DOHH2 (cell line): Measurements from ENCODE around the gene CCDC61.

Experiments
- H3F3A ChIP-seq: fragments of 200-600 bp; sonication (generic), shearing (Covaris generic); 2 replicates; pipeline ENCODE4 v1.6.0; 2016; ENCODE audit warnings: antibody characterized with exemption, mild to moderate bottlenecking; ENCODE audit not compliant: control insufficient read depth, insufficient read depth
- H3K27ac ChIP-seq: fragments of 200-600 bp; sonication (generic); 2 replicates; pipeline ENCODE4 v1.5.1; 2014; ENCODE audit warnings: low read depth, mild to moderate bottlenecking, low read length, moderate library complexity
- H3K27me3 ChIP-seq: fragments of 200-600 bp; sonication (generic); 2 replicates; pipeline ENCODE4 v1.6.1; 2014; ENCODE audit warnings: mild to moderate bottlenecking, low read length, mixed read lengths; ENCODE audit not compliant: control insufficient read depth
- H3K36me3 ChIP-seq: fragments of 200-600 bp; sonication (generic); 2 replicates; pipeline ENCODE4 v1.6.1; 2014; ENCODE audit warnings: mild to moderate bottlenecking, low read length, moderate library complexity, mixed read lengths; ENCODE audit not compliant: control insufficient read depth
- H3K4me1 ChIP-seq: fragments of 200-600 bp; sonication (generic); 2 replicates; pipeline ENCODE4 v1.6.1; 2014; ENCODE audit warnings: mild to moderate bottlenecking, low read length, mixed read lengths; ENCODE audit not compliant: control insufficient read depth
- H3K4me2 ChIP-seq: fragments of 200-600 bp; sonication (generic); 2 replicates; pipeline ENCODE4 v1.6.0; 2014; ENCODE audit warnings: mild to moderate bottlenecking, low read length, moderate library complexity
- H3K4me3 ChIP-seq: fragments of 200-600 bp; sonication (generic); 2 replicates; pipeline ENCODE4 v1.5.1; 2014; ENCODE audit warnings: mild to moderate bottlenecking, low read length, mixed read lengths
- H3K79me2 ChIP-seq: fragments of 200-600 bp; sonication (generic); 2 replicates; pipeline ENCODE4 v1.6.1; 2014; ENCODE audit warnings: mild to moderate bottlenecking, low read length, mixed read lengths; ENCODE audit not compliant: control insufficient read depth
- H3K9me2 ChIP-seq: fragments of 200-600 bp; sonication (generic); replicated peaks from 2 replicates; pipeline ENCODE4 v1.6.1; 2014; ENCODE audit warnings: mild to moderate bottlenecking, low read length, mixed read lengths; ENCODE audit not compliant: control insufficient read depth
- H3K9me3 ChIP-seq: fragments of 200-600 bp; sonication (generic); 2 replicates; pipeline ENCODE4 v1.6.1; 2014; ENCODE audit warnings: antibody characterized with exemption, low read length, mixed read lengths; ENCODE audit not compliant: control insufficient read depth, insufficient read depth
- H4K20me1 ChIP-seq: fragments of 200-600 bp; sonication (generic); 2 replicates; pipeline ENCODE4 v1.6.0; 2014; ENCODE audit warnings: low read depth, mild to moderate bottlenecking, antibody characterized with exemption, low read length, moderate library complexity; ENCODE audit not compliant: control insufficient read depth, insufficient read depth
- EZH2phosphoT487 ChIP-seq: fragments of 200-600 bp; sonication (generic); IDR thresholded peaks from 2 replicates; pipeline ENCODE4 v1.6.1; 2017; ENCODE audit warnings: borderline replicate concordance, mild to moderate bottlenecking, antibody characterized with exemption, low read length, moderate library complexity, mixed read lengths
- TF ChIP-seq, protein P1 (sequence below): fragments of 200-600 bp; sonication (generic); IDR thresholded peaks from one replicate; pipeline ENCODE4 v1.5.1; 2014; ENCODE audit warnings: antibody characterized with exemption, mild to moderate bottlenecking, low read depth, low read length; ENCODE audit not compliant: poor library complexity, severe bottlenecking

CCDC61 gene

DNA sequence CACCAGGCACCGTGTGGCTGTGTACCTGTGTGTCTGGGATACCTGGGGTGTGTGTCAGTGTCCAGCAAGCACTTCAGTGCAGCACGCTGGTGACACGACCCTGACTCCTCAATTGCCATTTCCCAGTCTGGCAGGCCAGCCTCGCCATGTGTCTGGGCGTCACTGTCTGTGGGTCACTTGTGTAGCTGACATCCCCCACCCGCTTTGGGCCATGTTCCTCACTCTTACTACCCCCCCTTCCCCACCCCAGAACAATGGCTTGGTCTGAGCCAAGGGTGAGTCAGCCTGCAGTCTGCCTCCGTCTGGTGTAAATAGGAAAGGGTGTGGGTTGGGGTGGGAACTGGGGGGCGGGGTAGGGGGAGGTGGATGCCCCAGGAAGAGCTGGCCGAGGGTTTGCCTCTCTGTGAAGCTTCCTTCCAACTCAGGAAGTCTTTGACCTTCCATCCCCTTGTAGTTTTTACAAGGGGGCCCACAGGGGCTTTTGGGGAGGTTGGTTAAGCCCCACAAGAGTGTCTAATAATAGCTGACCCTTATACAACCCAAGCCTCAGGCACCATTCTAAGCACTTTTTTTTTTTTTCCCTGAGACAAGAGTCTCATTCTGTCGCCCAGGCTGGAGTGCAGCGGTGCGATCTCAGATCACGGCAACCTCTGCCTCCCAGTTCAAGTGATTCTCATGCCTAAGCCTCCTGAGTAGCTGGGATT, 39.2 kb upstream of the CCDC61 start:
- no peaks in the 10 kb centered on the region for H3K9me2 ChIP-seq
- H3K36me3 ChIP-seq: no peaks in the 10 kb centered on the region
- H3K27ac ChIP-seq: no peak overlapping the region
- H3K4me2 ChIP-seq: no peak overlapping the region
- H4K20me1 ChIP-seq: no peaks in the 10 kb centered on the region
- TF ChIP-seq EZH2phosphoT487: no peak
- TF ChIP-seq, protein P1, sequence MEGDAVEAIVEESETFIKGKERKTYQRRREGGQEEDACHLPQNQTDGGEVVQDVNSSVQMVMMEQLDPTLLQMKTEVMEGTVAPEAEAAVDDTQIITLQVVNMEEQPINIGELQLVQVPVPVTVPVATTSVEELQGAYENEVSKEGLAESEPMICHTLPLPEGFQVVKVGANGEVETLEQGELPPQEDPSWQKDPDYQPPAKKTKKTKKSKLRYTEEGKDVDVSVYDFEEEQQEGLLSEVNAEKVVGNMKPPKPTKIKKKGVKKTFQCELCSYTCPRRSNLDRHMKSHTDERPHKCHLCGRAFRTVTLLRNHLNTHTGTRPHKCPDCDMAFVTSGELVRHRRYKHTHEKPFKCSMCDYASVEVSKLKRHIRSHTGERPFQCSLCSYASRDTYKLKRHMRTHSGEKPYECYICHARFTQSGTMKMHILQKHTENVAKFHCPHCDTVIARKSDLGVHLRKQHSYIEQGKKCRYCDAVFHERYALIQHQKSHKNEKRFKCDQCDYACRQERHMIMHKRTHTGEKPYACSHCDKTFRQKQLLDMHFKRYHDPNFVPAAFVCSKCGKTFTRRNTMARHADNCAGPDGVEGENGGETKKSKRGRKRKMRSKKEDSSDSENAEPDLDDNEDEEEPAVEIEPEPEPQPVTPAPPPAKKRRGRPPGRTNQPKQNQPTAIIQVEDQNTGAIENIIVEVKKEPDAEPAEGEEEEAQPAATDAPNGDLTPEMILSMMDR: no peak
- peaks cover 18% of the 10 kb centered on the region; the same call in 1 of the 2 replicates for H3K27me3 ChIP-seq
- no peaks in the 10 kb centered on the region for H3K79me2 ChIP-seq
- 0 out of 2 replicates have a peak, but pooled peaks cover 7% of the 10 kb centered on the region for H3K9me3 ChIP-seq
- no peaks in the 10 kb centered on the region for H3F3A ChIP-seq
- H3K4me3 ChIP-seq: no peak overlapping the region
- H3K4me1 ChIP-seq: peaks cover 15% of the 10 kb centered on the region

DNA sequence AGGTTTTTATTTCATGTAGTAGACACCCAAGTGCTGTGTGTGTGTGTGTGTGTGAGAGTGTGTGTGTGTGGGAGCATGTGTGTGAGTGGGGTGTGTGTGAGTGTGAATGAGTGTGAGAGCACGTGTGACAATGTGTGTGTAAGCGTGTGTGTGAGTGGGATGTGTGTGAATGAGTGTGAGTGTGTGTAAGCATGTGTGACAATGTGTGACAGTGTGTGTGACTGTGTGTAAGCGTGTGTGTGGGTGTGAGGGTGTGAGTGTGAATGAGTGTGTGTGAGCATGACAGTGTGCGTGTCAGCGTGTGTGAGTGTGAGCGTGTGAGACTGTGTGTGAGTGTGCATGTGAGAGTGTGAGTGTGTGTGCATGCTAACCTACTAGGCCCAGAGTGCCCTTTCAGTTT, 36.9 kb upstream of the CCDC61 start:
- H4K20me1 ChIP-seq: no peaks in the 10 kb centered on the region
- H3F3A ChIP-seq: no peaks in the 10 kb centered on the region
- H3K4me2 ChIP-seq: no peak overlapping the region
- no peaks in the 10 kb centered on the region for H3K36me3 ChIP-seq
- H3K4me1 ChIP-seq: peaks cover 10% of the 10 kb centered on the region
- H3K4me3 ChIP-seq: no peak overlapping the region
- TF ChIP-seq, protein P1: no peak
- no peak for TF ChIP-seq EZH2phosphoT487
- no peak overlapping the region for H3K27ac ChIP-seq
- no peaks in the 10 kb centered on the region for H3K9me2 ChIP-seq
- peaks cover 18% of the 10 kb centered on the region; the same call in 1 of the 2 replicates for H3K27me3 ChIP-seq
- 0 out of 2 replicates have a peak, but pooled peaks cover 2% of the 10 kb centered on the region for H3K9me3 ChIP-seq
- no peaks in the 10 kb centered on the region for H3K79me2 ChIP-seq

DNA sequence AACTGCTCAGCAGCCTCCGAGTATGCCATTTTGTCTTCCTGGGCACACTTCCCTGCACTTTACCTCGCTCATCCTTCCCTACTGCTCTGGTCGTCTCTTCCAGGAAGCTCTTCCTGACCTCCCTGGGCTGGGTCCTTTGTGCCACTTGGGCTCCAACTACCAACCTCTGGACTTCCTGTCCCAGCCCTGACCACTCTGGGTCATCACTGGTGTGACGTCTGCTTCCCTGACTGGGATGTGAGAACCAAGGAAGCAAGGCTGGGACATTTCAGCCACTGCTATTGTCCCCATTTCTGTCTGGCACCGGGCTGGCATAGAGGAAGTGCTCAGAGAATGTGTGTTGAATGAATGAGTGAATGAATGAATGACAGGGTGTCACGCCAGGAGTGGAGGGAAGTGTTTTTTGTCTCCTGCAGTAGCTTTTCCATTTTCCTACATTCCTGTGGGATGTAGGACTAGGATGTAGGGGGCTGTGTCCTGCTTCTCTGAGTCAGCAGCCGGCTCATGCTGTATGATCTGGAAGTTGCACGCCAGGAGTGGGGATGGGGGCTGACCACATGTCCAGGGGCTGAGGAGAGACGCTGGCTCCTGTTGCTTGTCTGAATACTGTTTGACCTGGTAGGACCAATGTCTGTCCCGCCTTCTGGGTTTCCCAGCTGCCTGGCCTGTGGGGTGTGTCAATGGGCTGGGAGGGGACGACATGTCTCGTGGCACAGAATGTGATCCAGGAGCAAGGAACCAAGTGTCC, 36.3 kb upstream of the CCDC61 start:
- no peak for TF ChIP-seq EZH2phosphoT487
- TF ChIP-seq, protein P1: no peak
- Histone ChIP-seq H3K27ac (no peak overlapping the region), H3F3A (no peaks in the 10 kb centered on the region), H3K36me3 (no peaks in the 10 kb centered on the region), H3K4me3 (no peak overlapping the region), H3K27me3 (peaks cover 18% of the 10 kb centered on the region; the same call in 1 of the 2 replicates), H3K4me1 (peaks cover 8% of the 10 kb centered on the region), H3K9me3 (no peaks in the 10 kb centered on the region), H3K4me2 (no peak overlapping the region), H4K20me1 (no peaks in the 10 kb centered on the region), H3K9me2 (no peaks in the 10 kb centered on the region), H3K79me2 (no peaks in the 10 kb centered on the region)
